GM06990 (cell line): ENCODE measurements around the gene WBP2NL.

Source experiments
- DNase-seq: peaks from one replicate; pipeline ENCODE4 v3.0.0-alpha.2; 2011; ENCODE audit not compliant: insufficient read length; ENCODE audit errors: extremely low read depth
- H3K27me3 ChIP-seq: replicated peaks from 2 replicates; pipeline ENCODE4 v1.6.0; 2011; ENCODE audit warnings: low read length; ENCODE audit not compliant: control insufficient read depth, insufficient read depth
- H3K36me3 ChIP-seq: 2 replicates; pipeline ENCODE4 v1.5.1; 2011; ENCODE audit warnings: low read length; ENCODE audit not compliant: control insufficient read depth, insufficient read depth
- H3K4me3 ChIP-seq: replicated peaks from 2 replicates; pipeline ENCODE4 v1.5.1; 2011; ENCODE audit warnings: low read depth, mild to moderate bottlenecking, control low read depth, low read length
- CTCF ChIP-seq: IDR thresholded peaks from 2 replicates; pipeline ENCODE4 v1.5.1; 2011; ENCODE audit warnings: low read length, control low read depth, mild to moderate bottlenecking, inconsistent platforms; ENCODE audit not compliant: insufficient read depth, poor library complexity, severe bottlenecking

Gene WBP2NL

GRCh38 chr22:42065438-42066125 lies 67.0 kb downstream of the WBP2NL start:
- Histone ChIP-seq H3K36me3 (peaks cover 34% of the 10 kb centered on the region), H3K27me3 (no peaks in the 10 kb centered on the region), H3K4me3 (no peak overlapping the region)
- no peak for TF ChIP-seq CTCF
- no peak for DNase-seq

GRCh38 chr22:42066126-42066761 lies 67.7 kb downstream of the WBP2NL start:
- Histone ChIP-seq H3K27me3 (no peaks in the 10 kb centered on the region), H3K36me3 (peaks cover 27% of the 10 kb centered on the region), H3K4me3 (no peak overlapping the region)
- no peak for DNase-seq
- TF ChIP-seq CTCF, result no peak

GRCh38 chr22:42066937-42067336 lies 68.3 kb downstream of the WBP2NL start:
- no peak for TF ChIP-seq CTCF
- peaks cover 26% of the 10 kb centered on the region for H3K36me3 ChIP-seq
- H3K27me3 ChIP-seq, result no peaks in the 10 kb centered on the region
- H3K4me3 ChIP-seq, result no peak overlapping the region
- DNase-seq, result no peak

- no peak for TF ChIP-seq CTCF
- no peak for DNase-seq
- Histone ChIP-seq H3K36me3 (peaks cover 21% of the 10 kb centered on the region), H3K4me3 (no peak overlapping the region), H3K27me3 (no peaks in the 10 kb centered on the region)
These were observed 69.2 kb downstream of the WBP2NL start for GRCh38 chr22:42067671-42068251.

- Histone ChIP-seq H3K4me3 (no peak overlapping the region), H3K36me3 (peaks cover 19% of the 10 kb centered on the region), H3K27me3 (no peaks in the 10 kb centered on the region)
- TF ChIP-seq CTCF, result no peak
- no peak for DNase-seq
These were observed 69.7 kb downstream of the WBP2NL start for GRCh38 chr22:42068291-42068690.
